Activated gamma-delta T cell treated with anti-CD3 and anti-CD28 coated beads, Interleukin-2, amount 50 U/mL, for 16 hours (primary cell): ENCODE data around the gene NRF1.
"Not testable (repeated sequence)": the region's sequence is repeated elsewhere in the genome, so short reads cannot be mapped to it uniquely, and the experiment has no call there.

Experiments used
- DNase-seq: peaks from one replicate; pipeline ENCODE4 v3.0.0-alpha.2; 2020; ENCODE audit warnings: low read depth

NRF1 gene

GRCh38 chr7:129611246-129612111 is at the start of gene NRF1:
NRF1 (plus strand) TSS chr7:129611720; CDS start chr7:129657352, 45,632 bp downstream.
- peak; percentile 87 for DNase-seq

GRCh38 chr7:129566323-129566722 is 45.2 kb upstream of the NRF1 start:
- not testable (repeated sequence) for DNase-seq

- no peak for DNase-seq
Measured at GRCh38 chr7:129567377-129567776, 44.1 kb upstream of the NRF1 start.

GRCh38 chr7:129568240-129568639 is 43.3 kb upstream of the NRF1 start:
- no peak for DNase-seq

- no peak for DNase-seq
Measured at GRCh38 chr7:129569326-129569725, 42.2 kb upstream of the NRF1 start.

GRCh38 chr7:129569811-129570215 is 41.7 kb upstream of the NRF1 start:
- no peak for DNase-seq

GRCh38 chr7:129571201-129571600 is 40.3 kb upstream of the NRF1 start:
- no peak for DNase-seq

- no peak for DNase-seq
Measured at GRCh38 chr7:129572205-129572604, 39.3 kb upstream of the NRF1 start.

GRCh38 chr7:129574487-129574886 is 37.0 kb upstream of the NRF1 start:
- no peak for DNase-seq

- DNase-seq: no peak
Measured at GRCh38 chr7:129575699-129576098, 35.8 kb upstream of the NRF1 start.

- no peak for DNase-seq
Measured at GRCh38 chr7:129576138-129576537, 35.4 kb upstream of the NRF1 start.

GRCh38 chr7:129578829-129579228 is 32.7 kb upstream of the NRF1 start:
- no peak for DNase-seq

- DNase-seq: not testable (repeated sequence)
Measured at GRCh38 chr7:129586179-129586578, 25.3 kb upstream of the NRF1 start.

- no peak for DNase-seq
Measured at GRCh38 chr7:129588268-129588667, 23.3 kb upstream of the NRF1 start.

- DNase-seq: no peak
Measured at GRCh38 chr7:129591868-129592267, 19.7 kb upstream of the NRF1 start.

- DNase-seq: not testable (repeated sequence)
Measured at GRCh38 chr7:129596386-129596785, 15.1 kb upstream of the NRF1 start.

GRCh38 chr7:129597672-129598071 is 13.8 kb upstream of the NRF1 start:
- no peak for DNase-seq

- no peak for DNase-seq
Measured at GRCh38 chr7:129599174-129599573, 12.3 kb upstream of the NRF1 start.

- not testable (repeated sequence) for DNase-seq
Measured at GRCh38 chr7:129603594-129603993, 7.9 kb upstream of the NRF1 start.

GRCh38 chr7:129604021-129604420 is 7.5 kb upstream of the NRF1 start:
- DNase-seq: not testable (repeated sequence)

GRCh38 chr7:129604713-129605437 is 6.6 kb upstream of the NRF1 start:
- DNase-seq: no peak

GRCh38 chr7:129605960-129606614 is 5.4 kb upstream of the NRF1 start:
- DNase-seq: no peak

- no peak for DNase-seq
Measured at GRCh38 chr7:129606803-129607202, 4.7 kb upstream of the NRF1 start.
